Lower leg skin (tissue), 3 donors: Measurements from ENCODE around the gene TNFRSF6B.

Experiments used
- CTCF ChIP-seq, 3 donors: fragments of 450-650 bp; IDR thresholded peaks; one replicate each; pipeline ENCODE4 v1.5.1; 2016; ENCODE audit warnings: antibody characterized with exemption in 3 of 3, mild to moderate bottlenecking in 3 of 3, moderate library complexity in 2 of 3
- POLR2A ChIP-seq, 2 donors: fragments of 450-650 bp; IDR thresholded peaks; one replicate each; pipeline ENCODE4 v1.6.1; 2016 to 2017; ENCODE audit warnings: antibody characterized with exemption in 2 of 2, mild to moderate bottlenecking in 1 of 2, moderate library complexity in 1 of 2

DNA sequence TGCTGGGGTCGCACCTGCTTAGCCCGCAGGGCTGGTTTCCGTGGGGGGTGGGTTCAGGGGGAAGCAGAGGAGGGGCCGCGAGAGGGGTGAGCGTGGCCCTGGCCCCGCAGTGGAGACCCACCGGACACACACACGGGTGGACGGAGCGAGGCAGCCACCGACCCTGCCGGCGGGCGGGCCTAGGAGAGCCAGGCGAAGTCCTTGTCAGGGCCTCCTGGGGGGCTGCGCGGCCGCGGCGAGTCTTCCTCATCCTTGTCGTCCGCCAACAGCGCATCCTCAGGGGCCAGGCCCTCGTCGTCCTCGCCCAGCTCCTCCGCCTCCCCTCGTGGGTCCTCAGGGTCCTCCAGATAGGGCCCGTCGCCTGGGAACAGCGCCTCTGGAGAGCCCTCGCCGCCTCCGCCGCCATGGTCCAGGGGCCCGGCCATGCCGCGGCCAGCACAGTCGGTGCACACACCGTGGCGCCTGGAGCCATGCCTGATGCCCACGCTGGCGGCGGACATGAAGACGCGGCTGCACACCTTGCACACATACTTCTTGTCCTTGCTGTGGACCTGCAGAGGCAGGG is 50.4 kb downstream of the TNFRSF6B start:
- TF ChIP-seq CTCF (IDR thresholded peaks at IDR 0.05) (no peak), POLR2A (IDR thresholded peaks at IDR 0.05) (no peak)
